Osteoblast (primary cell): ENCODE results near the gene NARS2. TPM values are rescaled to one million over a fixed set of nuclear protein-coding genes. Genes with fewer than 3 reads are reported as not detected.

Source experiments
- DNase-seq: peaks from one replicate; pipeline ENCODE4 v3.0.0; 2011; ENCODE audit warnings: low spot score, mixed read lengths; ENCODE audit not compliant: insufficient read length; ENCODE audit errors: missing footprints
- H2AFZ ChIP-seq: 2 replicates; pipeline ENCODE4 v1.6.0; 2011; ENCODE audit warnings: mild to moderate bottlenecking, low read length
- H3K27ac ChIP-seq: 2 replicates; pipeline ENCODE4 v1.5.1; 2011; ENCODE audit warnings: mild to moderate bottlenecking, low read depth, low read length, moderate library complexity
- H3K27me3 ChIP-seq: 2 replicates; pipeline ENCODE4 v1.6.0; 2012; ENCODE audit warnings: mild to moderate bottlenecking, control low read depth, inconsistent platforms, low read length, moderate library complexity; ENCODE audit not compliant: insufficient read depth
- H3K36me3 ChIP-seq: 2 replicates; pipeline ENCODE4 v1.5.1; 2011; ENCODE audit warnings: mild to moderate bottlenecking, low read length, control low read depth, moderate library complexity; ENCODE audit not compliant: insufficient read depth
- H3K4me1 ChIP-seq: 2 replicates; pipeline ENCODE4 v1.5.1; 2011; ENCODE audit warnings: mild to moderate bottlenecking, low read length, control low read depth, moderate library complexity; ENCODE audit not compliant: insufficient read depth
- H3K4me2 ChIP-seq: 2 replicates; pipeline ENCODE4 v1.6.0; 2011; ENCODE audit warnings: mild to moderate bottlenecking, low read length; ENCODE audit not compliant: insufficient read depth
- H3K4me3 ChIP-seq: fragments of 200-600 bp; sonication (generic); 3 replicates; pipeline ENCODE4 v1.5.1; 2012; ENCODE audit warnings: mild to moderate bottlenecking, low read length, inconsistent platforms; ENCODE audit not compliant: insufficient read depth
- H3K79me2 ChIP-seq: 2 replicates; pipeline ENCODE4 v1.6.0; 2012; ENCODE audit warnings: mild to moderate bottlenecking, low read length, control low read depth, inconsistent platforms; ENCODE audit not compliant: insufficient read depth
- H3K9me3 ChIP-seq: 2 replicates; pipeline ENCODE4 v1.5.1; 2011; ENCODE audit warnings: low read depth, low read length, control low read depth
- H4K20me1 ChIP-seq: 2 replicates; pipeline ENCODE4 v1.6.0; 2012; ENCODE audit warnings: mild to moderate bottlenecking, low read length, control low read depth; ENCODE audit not compliant: insufficient read depth
- CTCF ChIP-seq: IDR thresholded peaks from 2 replicates; pipeline ENCODE4 v1.5.1; 2011; ENCODE audit warnings: mild to moderate bottlenecking, low read depth, low read length, moderate library complexity; ENCODE audit errors: extremely low read depth
- total RNA-seq: library from RNA; depleted of rRNA; stranded (reverse); fragments of >200 nt; gene quantifications from 2 replicates; pipeline ENCODE4 v1.2.3, GENCODE V29; 2012

The NARS2 gene
- total RNA-seq, 1 donor, result 19.5 TPM

GRCh38 chr11:78576549-78577097 lies 2.0 kb upstream of the NARS2 start:
- no peak overlapping the region for H3K27ac ChIP-seq
- H3K4me1 ChIP-seq, result no peaks in the 10 kb centered on the region
- no peaks in the 10 kb centered on the region for H3K36me3 ChIP-seq
- peaks cover 20% of the 10 kb centered on the region for H3K79me2 ChIP-seq
- no peak overlapping the region for H3K4me2 ChIP-seq
- no peak for DNase-seq
- no peaks in the 10 kb centered on the region for H3K9me3 ChIP-seq
- H3K4me3 ChIP-seq, result no peak overlapping the region
- H2AFZ ChIP-seq, result no peak overlapping the region
- TF ChIP-seq CTCF, result no peak
- H3K27me3 ChIP-seq, result no peaks in the 10 kb centered on the region
- H4K20me1 ChIP-seq, result no peaks in the 10 kb centered on the region

GRCh38 chr11:78575478-78575877 lies 814 bp upstream of the NARS2 start:
- Histone ChIP-seq H3K4me2 (peak overlapping the region; percentile 99), H3K27ac (peak overlapping the region; percentile 81), H3K4me3 (peak overlapping the region; percentile 99), H3K27me3 (no peaks in the 10 kb centered on the region), H2AFZ (peak overlapping the region; percentile 100), H4K20me1 (no peaks in the 10 kb centered on the region), H3K4me1 (no peaks in the 10 kb centered on the region), H3K36me3 (peaks cover 7% of the 10 kb centered on the region), H3K79me2 (peaks cover 20% of the 10 kb centered on the region), H3K9me3 (no peaks in the 10 kb centered on the region)
- DNase-seq, result no peak
- no peak for TF ChIP-seq CTCF

GRCh38 chr11:78573681-78574080 lies 983 bp downstream of the NARS2 start:
- H3K4me1 ChIP-seq, result no peaks in the 10 kb centered on the region

GRCh38 chr11:78573271-78573670 lies 1.4 kb downstream of the NARS2 start:
- Histone ChIP-seq H2AFZ (no peak overlapping the region), H3K4me1 (no peaks in the 10 kb centered on the region), H3K4me2 (peak overlapping the region; percentile 99), H3K27me3 (no peaks in the 10 kb centered on the region), H4K20me1 (no peaks in the 10 kb centered on the region), H3K9me3 (no peaks in the 10 kb centered on the region), H3K27ac (no peak overlapping the region), H3K79me2 (peaks cover 20% of the 10 kb centered on the region), H3K36me3 (peaks cover 17% of the 10 kb centered on the region), H3K4me3 (peak overlapping the region; percentile 99)
- DNase-seq, result no peak
- no peak for TF ChIP-seq CTCF

More at GRCh38 chr11:78573681-78574080, 983 bp downstream of the NARS2 start:
- peak; percentile 62 for DNase-seq
- H2AFZ ChIP-seq, result peak overlapping the region; percentile 100
- no peaks in the 10 kb centered on the region for H3K9me3 ChIP-seq
- H3K27ac ChIP-seq, result peak overlapping the region; percentile 81
- no peak for TF ChIP-seq CTCF
- no peaks in the 10 kb centered on the region for H3K27me3 ChIP-seq
- no peaks in the 10 kb centered on the region for H4K20me1 ChIP-seq
- peak overlapping the region; percentile 99 for H3K4me2 ChIP-seq
- H3K36me3 ChIP-seq, result peaks cover 15% of the 10 kb centered on the region
- peaks cover 20% of the 10 kb centered on the region for H3K79me2 ChIP-seq
- H3K4me3 ChIP-seq, result peak overlapping the region; percentile 99
